Esophagus squamous epithelium (tissue), 4 donors: ENCODE data around the gene RBM3.

Source experiments
- CTCF ChIP-seq, 6 experiments: fragments of 450-650 bp in 4 of 6; fragments of 200-600 bp in 2 of 6; sonication (generic) in 2 of 6; IDR thresholded peaks; one replicate each; pipeline ENCODE4 v1.5.1; 2016 to 2019; ENCODE audit warnings: antibody characterized with exemption in 6 of 6, mild to moderate bottlenecking in 4 of 6, moderate library complexity in 4 of 6
- POLR2A ChIP-seq, 4 donors: fragments of 450-650 bp; IDR thresholded peaks; one replicate each; pipeline ENCODE4 v1.6.1; 2017; ENCODE audit warnings: antibody characterized with exemption in 4 of 4, mild to moderate bottlenecking in 4 of 4, moderate library complexity in 3 of 4

GRCh38 chrX:48538641-48539344 lies 35.5 kb upstream of the RBM3 start:
- TF ChIP-seq CTCF (IDR thresholded peaks at IDR 0.05), result no peak
- no peak for TF ChIP-seq POLR2A (IDR thresholded peaks at IDR 0.05)
